ENCODE data around the gene FLNB. TPM values are rescaled to one million over a fixed set of nuclear protein-coding genes. Genes with fewer than 3 reads are reported as not detected.

The FLNB gene
- total and polyA plus RNA-seq, 2 of the 13 experiments (the other 11 are each of a cell fraction or from before 2014, with no cell fraction given): 106 to 130 TPM

DNA sequence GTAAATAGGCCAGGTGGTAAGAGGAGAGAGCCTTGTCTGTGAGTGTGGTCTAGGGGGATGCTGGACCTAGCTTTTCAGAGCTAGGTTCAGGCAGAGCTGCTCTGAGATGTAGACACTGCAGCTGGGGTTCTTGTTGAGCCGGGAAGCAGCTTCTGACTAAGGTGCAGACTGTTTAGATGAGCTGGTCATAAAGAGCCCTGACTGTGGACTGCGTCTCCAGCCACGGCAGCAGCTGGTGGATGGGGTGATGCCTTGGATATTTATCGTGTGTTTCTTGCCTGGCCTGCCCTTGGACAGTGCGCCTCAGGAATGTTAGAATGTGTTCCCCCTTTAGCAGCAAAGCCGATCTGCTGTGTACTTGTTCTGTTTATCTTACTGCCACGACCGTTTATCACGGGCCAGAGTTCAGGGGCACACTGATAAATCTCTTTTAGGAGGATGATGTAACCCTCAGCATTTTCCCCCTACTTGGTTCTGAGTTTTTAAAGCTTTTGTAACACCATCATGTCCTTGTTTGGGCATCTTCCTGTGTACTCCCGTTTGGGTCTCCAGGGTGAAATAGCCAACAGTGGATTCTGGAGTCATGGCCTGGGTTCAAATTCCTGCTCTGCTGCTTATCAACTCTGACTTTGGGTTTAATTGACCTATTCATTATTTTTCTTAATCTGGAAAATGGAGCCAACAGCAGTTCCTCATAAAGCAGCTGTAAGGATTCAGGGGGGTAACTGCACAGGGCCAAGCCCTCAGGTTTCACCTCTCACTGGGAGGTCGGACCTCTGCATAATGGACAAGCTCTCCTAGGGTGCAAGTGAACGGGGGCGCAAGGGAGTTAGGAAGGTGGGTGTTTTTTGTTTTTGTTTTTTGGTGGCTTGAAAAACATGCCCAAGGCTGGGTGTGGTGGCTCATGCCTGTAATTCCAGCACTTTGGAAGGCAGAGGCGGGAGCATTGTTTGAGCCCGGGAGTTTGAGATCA, 51.4 kb downstream of the FLNB start (continued):
- TF ChIP-seq RFXANK (CRISPR knock-in tag; IDR thresholded peaks at IDR 0.05): peak; percentile 55; the same call in 1 of the 2 replicates
- TF ChIP-seq, protein P1, sequence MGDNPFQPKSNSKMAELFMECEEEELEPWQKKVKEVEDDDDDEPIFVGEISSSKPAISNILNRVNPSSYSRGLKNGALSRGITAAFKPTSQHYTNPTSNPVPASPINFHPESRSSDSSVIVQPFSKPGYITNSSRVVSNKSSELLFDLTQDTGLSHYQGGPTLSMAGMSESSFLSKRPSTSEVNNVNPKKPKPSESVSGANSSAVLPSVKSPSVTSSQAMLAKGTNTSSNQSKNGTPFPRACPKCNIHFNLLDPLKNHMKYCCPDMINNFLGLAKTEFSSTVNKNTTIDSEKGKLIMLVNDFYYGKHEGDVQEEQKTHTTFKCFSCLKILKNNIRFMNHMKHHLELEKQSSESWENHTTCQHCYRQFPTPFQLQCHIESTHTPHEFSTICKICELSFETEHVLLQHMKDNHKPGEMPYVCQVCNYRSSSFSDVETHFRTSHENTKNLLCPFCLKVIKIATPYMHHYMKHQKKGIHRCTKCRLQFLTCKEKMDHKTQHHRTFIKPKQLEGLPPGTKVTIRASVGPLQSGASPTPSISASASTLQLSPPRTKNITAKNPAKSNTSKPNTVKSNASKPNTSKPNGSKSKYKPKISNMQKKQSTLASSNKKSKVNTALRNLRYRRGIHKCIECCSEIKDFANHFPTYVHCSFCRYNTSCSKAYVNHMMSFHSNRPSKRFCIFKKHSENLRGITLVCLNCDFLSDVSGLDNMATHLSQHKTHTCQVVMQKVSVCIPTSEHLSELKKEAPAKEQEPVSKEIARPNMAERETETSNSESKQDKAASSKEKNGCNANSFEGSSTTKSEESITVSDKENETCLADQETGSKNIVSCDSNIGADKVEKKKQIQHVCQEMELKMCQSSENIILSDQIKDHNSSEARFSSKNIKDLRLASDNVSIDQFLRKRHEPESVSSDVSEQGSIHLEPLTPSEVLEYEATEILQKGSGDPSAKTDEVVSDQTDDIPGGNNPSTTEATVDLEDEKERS (CRISPR knock-in tag; IDR thresholded peaks at IDR 0.05): peak; percentile 96
- TF ChIP-seq PAWR (CRISPR knock-in tag; IDR thresholded peaks at IDR 0.05; ENCODE audit: borderline replicate concordance): no peak
- TF ChIP-seq, protein P2, sequence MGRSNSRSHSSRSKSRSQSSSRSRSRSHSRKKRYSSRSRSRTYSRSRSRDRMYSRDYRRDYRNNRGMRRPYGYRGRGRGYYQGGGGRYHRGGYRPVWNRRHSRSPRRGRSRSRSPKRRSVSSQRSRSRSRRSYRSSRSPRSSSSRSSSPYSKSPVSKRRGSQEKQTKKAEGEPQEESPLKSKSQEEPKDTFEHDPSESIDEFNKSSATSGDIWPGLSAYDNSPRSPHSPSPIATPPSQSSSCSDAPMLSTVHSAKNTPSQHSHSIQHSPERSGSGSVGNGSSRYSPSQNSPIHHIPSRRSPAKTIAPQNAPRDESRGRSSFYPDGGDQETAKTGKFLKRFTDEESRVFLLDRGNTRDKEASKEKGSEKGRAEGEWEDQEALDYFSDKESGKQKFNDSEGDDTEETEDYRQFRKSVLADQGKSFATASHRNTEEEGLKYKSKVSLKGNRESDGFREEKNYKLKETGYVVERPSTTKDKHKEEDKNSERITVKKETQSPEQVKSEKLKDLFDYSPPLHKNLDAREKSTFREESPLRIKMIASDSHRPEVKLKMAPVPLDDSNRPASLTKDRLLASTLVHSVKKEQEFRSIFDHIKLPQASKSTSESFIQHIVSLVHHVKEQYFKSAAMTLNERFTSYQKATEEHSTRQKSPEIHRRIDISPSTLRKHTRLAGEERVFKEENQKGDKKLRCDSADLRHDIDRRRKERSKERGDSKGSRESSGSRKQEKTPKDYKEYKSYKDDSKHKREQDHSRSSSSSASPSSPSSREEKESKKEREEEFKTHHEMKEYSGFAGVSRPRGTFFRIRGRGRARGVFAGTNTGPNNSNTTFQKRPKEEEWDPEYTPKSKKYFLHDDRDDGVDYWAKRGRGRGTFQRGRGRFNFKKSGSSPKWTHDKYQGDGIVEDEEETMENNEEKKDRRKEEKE (IDR thresholded peaks at IDR 0.05): no peak
- TF ChIP-seq ZNF251 (CRISPR knock-in tag; IDR thresholded peaks at IDR 0.05): no peak
- no peak for TF ChIP-seq SNRNP70 (IDR thresholded peaks at IDR 0.05; ENCODE audit: low read depth, low read length)
- no peak for TF ChIP-seq DNMT1 (CRISPR knock-in tag; IDR thresholded peaks at IDR 0.05)
- peak; percentile 14 for TF ChIP-seq YY1 (IDR thresholded peaks at IDR 0.05; ENCODE audit: insufficient read depth, insufficient replicate concordance, low read depth, low read length)
- TF ChIP-seq ZNF20 (CRISPR knock-in tag; IDR thresholded peaks at IDR 0.05): no peak
- no peak for TF ChIP-seq SMAD9 (CRISPR knock-in tag; IDR thresholded peaks at IDR 0.05)
- no peak for TF ChIP-seq U2AF2 (IDR thresholded peaks at IDR 0.05; ENCODE audit: low read depth, low read length)
- no peak for TF ChIP-seq MTF1 (CRISPR knock-in tag; IDR thresholded peaks at IDR 0.05)
- peak; percentile 88; the same call in 1 of the 2 replicates for TF ChIP-seq HOXA5 (CRISPR knock-in tag; IDR thresholded peaks at IDR 0.05)
- TF ChIP-seq ZNF383 (CRISPR knock-in tag; IDR thresholded peaks at IDR 0.05; ENCODE audit: borderline replicate concordance): no peak
- TF ChIP-seq ZFP62 (CRISPR knock-in tag; IDR thresholded peaks at IDR 0.05): no peak
- TF ChIP-seq, protein P3, sequence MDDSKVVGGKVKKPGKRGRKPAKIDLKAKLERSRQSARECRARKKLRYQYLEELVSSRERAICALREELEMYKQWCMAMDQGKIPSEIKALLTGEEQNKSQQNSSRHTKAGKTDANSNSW (CRISPR knock-in tag; IDR thresholded peaks at IDR 0.05; ENCODE audit: borderline replicate concordance): no peak
- TF ChIP-seq ZNF75D (CRISPR knock-in tag; IDR thresholded peaks at IDR 0.05; ENCODE audit: borderline replicate concordance): no peak
- TF ChIP-seq MEIS1 (CRISPR knock-in tag; IDR thresholded peaks at IDR 0.05; ENCODE audit: borderline replicate concordance): peak; percentile 88
- no peak for TF ChIP-seq ZSCAN22 (CRISPR knock-in tag; IDR thresholded peaks at IDR 0.05)
- peak; percentile 59; the same call in 1 of the 2 replicates for TF ChIP-seq ZNF264 (CRISPR knock-in tag; IDR thresholded peaks at IDR 0.05)
- no peak for TF ChIP-seq TAF15 (IDR thresholded peaks at IDR 0.05; ENCODE audit: low read depth, low read length, poor library complexity, severe bottlenecking)
- no peak for TF ChIP-seq ZNF891 (CRISPR knock-in tag; IDR thresholded peaks at IDR 0.05)
